HEK293T (cell line): ENCODE results near the gene GNAQ.

Experiments
- BHLHE40 ChIP-seq: fragments of 450-650 bp; IDR thresholded peaks from 2 replicates; pipeline ENCODE4 v1.6.1; 2016; ENCODE audit warnings: mild to moderate bottlenecking, moderate library complexity, borderline replicate concordance
- SUZ12 ChIP-seq: fragments of 450-650 bp; IDR thresholded peaks from 2 replicates; pipeline ENCODE4 v1.6.1; 2016; ENCODE audit warnings: mild to moderate bottlenecking

DNA sequence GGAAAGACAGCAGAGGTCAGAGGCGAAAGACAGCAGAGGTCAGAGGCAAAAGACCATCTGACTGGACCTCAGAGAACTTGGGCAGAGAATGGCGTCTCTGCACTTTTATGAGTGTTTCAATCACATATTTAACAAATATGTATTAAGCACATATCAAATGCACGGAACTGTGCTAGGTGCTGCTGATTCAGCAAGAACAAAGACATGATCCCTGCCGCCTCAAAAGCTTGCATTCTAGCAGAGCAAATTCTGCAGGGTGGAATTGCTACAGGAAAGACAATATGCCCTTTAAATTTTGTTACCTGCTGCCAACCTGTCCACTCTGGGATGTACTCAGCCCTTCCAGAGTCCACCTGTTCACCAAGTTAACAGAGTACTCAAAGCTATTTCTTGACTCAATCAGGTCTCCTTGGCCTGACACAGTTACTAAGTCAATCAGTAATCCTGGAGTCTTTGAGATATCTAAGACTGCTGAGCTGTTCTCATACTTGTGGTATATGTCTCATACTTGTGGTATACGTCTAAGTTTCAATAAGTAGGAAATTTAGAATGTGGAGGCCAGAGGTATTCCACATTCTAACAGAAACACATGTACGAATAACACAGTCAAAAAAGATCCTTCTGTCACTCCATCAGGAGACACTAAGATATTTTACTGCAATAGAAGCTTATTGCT lies 131.8 kb downstream of the GNAQ start:
- no peak for TF ChIP-seq BHLHE40
- TF ChIP-seq SUZ12, result no peak
